H1 (cell line): Measurements from ENCODE around the gene COBLL1. TPM values are rescaled to one million over a fixed set of nuclear protein-coding genes. Genes with fewer than 3 reads are reported as not detected.

Source experiments
- CTCF ChIP-seq, 3 experiments: IDR thresholded peaks; 1 replicate in 2 of 3; 2 replicates in 1 of 3; pipeline versions ENCODE4 v1.5.1 to v1.6.1; 2011; ENCODE audit warnings: low read length in 3 of 3, mild to moderate bottlenecking in 3 of 3, inconsistent platforms in 2 of 3, low read depth in 1 of 3, moderate library complexity in 1 of 3; ENCODE audit not compliant: insufficient read depth in 1 of 3; ENCODE audit errors: control extremely low read depth in 1 of 3
- POLR2A ChIP-seq, 2 experiments: IDR thresholded peaks; 1 replicate in 1 of 2; 2 replicates in 1 of 2; pipeline ENCODE4 v1.6.1; 2011; ENCODE audit warnings: low read depth in 2 of 2, low read length in 2 of 2, mild to moderate bottlenecking in 2 of 2; ENCODE audit errors: control extremely low read depth in 1 of 2
- TBP ChIP-seq: IDR thresholded peaks from 2 replicates; pipeline ENCODE4 v1.6.1; 2011; ENCODE audit warnings: low read depth, low read length, improper control_type of control experiment
- polyA plus RNA-seq, 7 experiments: library from polyadenylated mRNA; depleted of rRNA in 3 of 7; stranded (reverse) in 5 of 7; unstranded in 2 of 7; fragments of >200 nt in 5 of 7; fragments of 200-250 nt in 2 of 7; gene quantifications; 1 replicate in 5 of 7; 2 replicates in 1 of 7; 4 replicates in 1 of 7; pipeline versions ENCODE4 v1.2.1 to v1.2.3, GENCODE V29; 2011 to 2013; ENCODE audit warnings: missing spikeins in 2 of 7, mixed read lengths in 2 of 7
- total RNA-seq: library from RNA; stranded (reverse); fragmentation: NEBNext Ultra II Directional; extraction: Animal tissue kit (Norgen Biotek cat#: 25700); gene quantifications from 2 replicates; pipeline ENCODE4 v1.2.1, GENCODE V29; 2021

The COBLL1 gene
- total and polyA plus RNA-seq, 2 of the 8 experiments (the other 6 are each of a cell fraction or from before 2014, with no cell fraction given) = 2.2 to 6.2 TPM

- TF ChIP-seq POLR2A (IDR thresholded peaks at IDR 0.05; ENCODE audit: control extremely low read depth in 1 of 2, low read depth in 2 of 2, low read length in 2 of 2) (peak; percentile 31 to 54; a peak in 1 of 3 replicates), TBP (0 out of 2 replicates have a peak, but pooled peaks have one; percentile 11), CTCF (IDR thresholded peaks at IDR 0.05; ENCODE audit: control extremely low read depth in 1 of 3, insufficient read depth in 1 of 3, low read depth in 1 of 3, low read length in 3 of 3) (peak in 2 of 3 experiments; percentile 10 to 53; a peak in 3 of 4 replicates)
Measured at GRCh38 chr2:164840930-164841718, 499 bp downstream of the COBLL1 start (continued).
